ENCODE results near the gene IQCF5.

DNA sequence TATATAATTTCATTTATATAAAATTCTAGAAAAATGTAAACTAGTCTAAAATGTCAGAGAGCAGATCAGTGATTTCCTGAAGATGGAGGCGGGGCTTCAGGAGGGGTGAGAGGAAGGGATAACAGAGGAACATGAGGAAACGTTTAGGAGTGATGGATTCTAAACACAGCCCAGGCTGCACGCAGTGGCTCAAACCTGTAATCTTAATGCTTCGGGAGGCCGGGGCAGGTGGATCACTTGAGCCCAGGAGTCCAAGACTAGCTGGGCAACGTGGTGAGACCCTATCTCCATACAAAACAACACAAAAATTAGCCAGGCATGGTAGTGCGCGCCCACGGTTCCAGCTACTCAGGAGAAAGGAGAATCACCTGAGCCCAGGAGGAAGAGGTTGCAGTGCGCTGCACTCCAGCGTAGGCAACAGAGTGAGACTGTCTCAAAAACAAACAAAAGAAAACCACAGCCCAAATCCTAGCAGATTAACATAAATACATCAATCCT, 45.7 kb upstream of the IQCF5 start:
- no peak for TF ChIP-seq EP300 (IDR thresholded peaks at IDR 0.05)
- TF ChIP-seq, protein P1, sequence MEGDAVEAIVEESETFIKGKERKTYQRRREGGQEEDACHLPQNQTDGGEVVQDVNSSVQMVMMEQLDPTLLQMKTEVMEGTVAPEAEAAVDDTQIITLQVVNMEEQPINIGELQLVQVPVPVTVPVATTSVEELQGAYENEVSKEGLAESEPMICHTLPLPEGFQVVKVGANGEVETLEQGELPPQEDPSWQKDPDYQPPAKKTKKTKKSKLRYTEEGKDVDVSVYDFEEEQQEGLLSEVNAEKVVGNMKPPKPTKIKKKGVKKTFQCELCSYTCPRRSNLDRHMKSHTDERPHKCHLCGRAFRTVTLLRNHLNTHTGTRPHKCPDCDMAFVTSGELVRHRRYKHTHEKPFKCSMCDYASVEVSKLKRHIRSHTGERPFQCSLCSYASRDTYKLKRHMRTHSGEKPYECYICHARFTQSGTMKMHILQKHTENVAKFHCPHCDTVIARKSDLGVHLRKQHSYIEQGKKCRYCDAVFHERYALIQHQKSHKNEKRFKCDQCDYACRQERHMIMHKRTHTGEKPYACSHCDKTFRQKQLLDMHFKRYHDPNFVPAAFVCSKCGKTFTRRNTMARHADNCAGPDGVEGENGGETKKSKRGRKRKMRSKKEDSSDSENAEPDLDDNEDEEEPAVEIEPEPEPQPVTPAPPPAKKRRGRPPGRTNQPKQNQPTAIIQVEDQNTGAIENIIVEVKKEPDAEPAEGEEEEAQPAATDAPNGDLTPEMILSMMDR (IDR thresholded peaks at IDR 0.05): no peak
- TF ChIP-seq POLR2AphosphoS5 (IDR thresholded peaks at IDR 0.05): no peak

All from esophagus muscularis mucosa (tissue), 4 donors.